ENCODE results near the gene SLC51A.

- TF ChIP-seq CTCF (IDR thresholded peaks at IDR 0.05; ENCODE audit: low read length): no peak
- no peak for TF ChIP-seq EZH2 (IDR thresholded peaks at IDR 0.05; ENCODE audit: borderline replicate concordance, low read length)
Observed at GRCh38 chr3:196273655-196274054, 57.3 kb downstream of the SLC51A start.

Measured in OCI-LY1 (cell line).